NCI-H510A (cell line): ENCODE data around the gene ACR.

ENCODE experiments used
- DNase-seq: peaks from one replicate; lab custom pipeline; 2025; lab: John Stamatoyannopoulos, UW

Gene ACR

GRCh38 chr22:50702821-50703725, 34.9 kb upstream of the ACR start:
- no peak for DNase-seq

DNA sequence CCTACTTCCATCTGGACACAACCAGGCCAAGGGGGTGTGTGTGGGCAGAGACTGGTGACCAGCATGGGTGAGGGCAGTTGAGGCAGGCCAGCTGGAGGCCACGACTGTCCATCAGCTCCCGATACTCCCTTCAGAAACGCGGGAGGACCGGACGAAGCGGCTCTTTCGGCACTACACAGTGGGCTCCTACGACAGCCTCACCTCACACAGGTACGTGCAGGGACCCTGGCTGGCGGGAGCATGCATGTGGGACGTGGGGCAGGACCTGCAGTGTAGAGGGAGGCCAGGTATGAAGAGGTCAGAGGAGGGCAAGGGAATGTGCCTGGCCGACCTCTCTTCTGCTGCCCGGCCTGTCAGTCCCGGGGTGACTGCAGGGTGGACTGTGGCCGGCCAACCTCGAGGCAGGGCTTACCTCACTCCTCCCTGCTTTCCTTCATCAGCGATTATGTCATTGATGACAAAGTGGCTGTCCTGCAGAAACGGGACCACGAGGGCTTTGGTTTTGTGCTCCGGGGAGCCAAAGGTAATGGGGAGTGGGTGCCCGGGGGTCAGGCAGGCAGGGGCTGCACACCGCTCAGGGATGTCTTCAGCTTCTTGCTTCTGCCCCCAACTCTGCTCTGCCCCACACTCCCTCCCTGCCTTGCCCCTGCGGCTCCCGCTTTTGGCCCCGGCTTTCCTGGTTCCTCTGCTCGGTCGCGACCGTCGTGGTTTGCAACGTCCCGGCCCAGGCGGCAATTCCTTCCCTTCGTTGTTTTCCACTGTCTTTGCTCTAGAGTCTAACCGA, 34.1 kb upstream of the ACR start:
- DNase-seq, result no peak

DNA sequence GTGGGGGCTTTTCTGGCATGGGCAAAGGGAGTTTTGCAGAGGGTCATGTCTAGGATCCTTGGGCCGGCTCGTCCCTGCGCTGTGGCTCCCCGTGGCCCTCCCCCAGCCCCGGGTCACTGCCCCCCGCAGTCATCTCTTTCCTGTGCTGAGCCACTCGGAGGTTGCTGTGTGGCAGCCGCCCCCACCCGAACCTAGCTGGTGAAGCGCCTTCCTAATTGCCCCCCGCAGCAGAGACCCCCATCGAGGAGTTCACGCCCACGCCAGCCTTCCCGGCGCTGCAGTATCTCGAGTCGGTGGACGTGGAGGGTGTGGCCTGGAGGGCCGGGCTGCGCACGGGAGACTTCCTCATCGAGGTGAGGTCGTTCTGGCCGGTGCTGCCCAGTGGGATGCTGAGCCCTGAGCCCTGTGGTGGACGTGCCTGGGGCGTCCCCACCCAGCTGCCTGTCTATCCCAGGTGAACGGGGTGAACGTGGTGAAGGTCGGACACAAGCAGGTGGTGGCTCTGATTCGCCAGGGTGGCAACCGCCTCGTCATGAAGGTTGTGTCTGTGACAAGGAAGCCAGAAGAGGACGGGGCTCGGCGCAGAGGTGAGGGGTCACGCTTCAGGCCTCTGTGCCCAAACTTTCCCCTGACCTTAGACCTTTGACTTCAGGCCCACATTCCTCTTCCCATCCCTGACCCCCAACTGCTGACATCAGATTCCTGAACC, 33.3 kb upstream of the ACR start:
- no peak for DNase-seq

DNA sequence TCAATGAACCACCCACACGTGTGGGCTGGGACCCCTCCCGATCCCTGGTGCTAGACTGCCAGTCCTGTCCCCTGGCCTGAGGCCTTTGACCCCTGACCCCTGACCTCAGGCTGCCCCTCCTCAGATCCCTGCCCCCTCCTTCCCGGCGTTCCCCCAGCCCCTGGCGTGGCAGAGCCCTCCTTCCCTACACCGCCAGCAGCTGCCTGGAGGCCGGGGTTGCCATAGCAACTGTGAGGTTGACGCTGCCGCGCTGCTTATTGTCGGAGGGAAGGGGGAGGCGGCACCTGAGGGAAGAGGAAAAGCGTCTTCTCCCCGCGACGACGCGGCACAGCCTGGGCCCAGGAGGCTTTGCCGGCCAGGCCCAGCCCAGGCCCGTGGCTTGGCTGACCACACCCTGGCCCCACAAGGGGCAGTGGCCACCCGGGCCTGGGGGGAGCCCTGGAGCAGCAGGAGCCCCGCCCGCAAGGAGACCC, 32.7 kb upstream of the ACR start:
- DNase-seq, result peak; percentile 87

DNA sequence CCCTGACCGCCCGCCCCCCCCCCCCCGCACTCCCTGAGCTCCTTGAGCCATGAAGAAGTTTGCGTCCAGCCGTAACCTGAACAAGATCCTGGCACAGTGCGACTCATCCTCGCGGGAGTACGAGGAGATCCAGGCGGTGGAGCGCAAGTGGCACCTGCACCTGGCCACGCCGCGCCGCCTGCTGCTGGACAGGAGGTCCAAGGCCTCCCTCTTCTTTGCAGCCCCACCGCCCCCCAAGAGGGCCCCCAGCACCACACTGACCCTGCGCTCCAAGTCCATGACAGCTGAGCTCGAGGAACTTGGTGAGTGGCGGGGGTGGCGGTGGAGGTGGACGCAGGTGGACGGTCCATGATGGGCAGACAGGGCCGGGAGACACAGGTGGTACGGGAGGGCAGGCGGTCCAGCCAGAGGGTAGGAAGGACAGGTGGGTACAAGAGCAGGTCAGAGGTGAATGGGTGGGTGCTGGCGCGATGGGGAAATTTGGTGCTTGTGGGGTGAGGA, 32.1 kb upstream of the ACR start:
- DNase-seq, result no peak

DNA sequence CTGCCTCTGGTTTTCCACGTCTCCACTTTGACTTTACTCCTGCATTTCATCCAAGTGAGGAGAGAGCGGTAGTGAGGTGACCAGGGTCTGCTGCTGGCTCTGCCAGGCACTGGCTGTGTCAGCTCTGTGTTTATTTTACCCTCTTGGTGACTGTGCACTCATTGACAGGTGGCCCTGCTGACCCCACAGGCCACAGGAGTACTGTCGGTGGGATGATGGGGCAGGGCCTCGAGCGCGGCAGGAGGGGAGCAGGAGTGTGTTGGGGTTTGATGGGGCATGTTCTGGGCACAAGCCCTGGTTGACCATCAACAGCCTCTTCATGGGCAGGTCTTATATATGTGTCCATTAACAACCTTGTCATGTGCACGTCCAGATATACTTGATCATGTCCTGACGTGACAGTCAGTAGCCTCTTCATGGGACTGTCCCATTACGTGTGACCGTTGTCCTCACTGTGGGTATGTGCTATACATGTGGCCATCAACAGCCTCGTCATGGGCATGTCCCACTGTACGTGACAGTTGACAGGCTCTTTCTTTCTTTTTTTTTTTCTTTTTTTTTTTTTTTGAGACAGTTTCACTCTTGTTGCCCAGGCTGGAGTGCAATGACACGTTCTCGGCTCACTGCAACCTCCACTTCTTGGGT, 31.4 kb upstream of the ACR start:
- no peak for DNase-seq

DNA sequence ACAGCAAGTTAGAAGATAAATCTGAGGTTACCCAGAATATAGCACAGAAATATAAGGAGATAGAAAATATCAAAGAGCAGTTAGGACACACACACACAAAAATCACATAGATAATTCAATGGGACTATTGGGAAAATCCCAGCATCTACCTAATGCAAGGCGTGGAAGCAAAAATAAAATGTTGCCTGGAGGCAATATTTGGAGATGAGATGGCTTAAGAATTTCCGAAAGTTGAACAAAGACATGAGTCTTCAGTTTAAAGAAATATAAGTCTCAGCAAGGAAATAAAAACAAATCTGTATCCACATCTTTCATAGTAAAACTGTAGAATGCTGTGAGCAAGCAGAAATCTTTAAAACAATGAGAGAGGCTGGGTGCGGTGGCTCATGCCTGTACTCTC, 29.5 kb upstream of the ACR start:
- DNase-seq, result no peak

GRCh38 chr22:50708996-50709395, 29.0 kb upstream of the ACR start:
- no peak for DNase-seq

DNA sequence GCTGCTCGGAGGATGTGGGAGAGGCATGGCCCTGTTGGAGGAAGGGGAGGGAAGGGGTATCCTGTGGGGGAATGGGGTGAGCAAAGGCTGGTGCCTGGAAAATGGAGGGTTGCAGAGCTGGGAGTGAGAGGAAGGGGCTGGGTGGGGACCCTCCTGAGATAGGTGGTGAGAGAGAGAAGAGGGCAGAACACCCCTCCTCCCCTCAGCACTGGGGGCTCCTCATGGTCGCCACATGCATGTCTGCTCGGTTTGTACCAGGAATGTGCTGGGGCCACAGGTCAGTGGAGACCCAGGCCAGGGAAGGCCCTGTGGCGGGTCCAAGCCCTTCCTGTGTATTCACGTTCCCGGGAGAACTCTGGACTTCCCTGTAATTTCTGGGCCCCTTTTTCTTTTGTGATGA, 27.8 kb upstream of the ACR start:
- DNase-seq, result no peak

GRCh38 chr22:50710886-50711285, 27.1 kb upstream of the ACR start:
- no peak for DNase-seq

DNA sequence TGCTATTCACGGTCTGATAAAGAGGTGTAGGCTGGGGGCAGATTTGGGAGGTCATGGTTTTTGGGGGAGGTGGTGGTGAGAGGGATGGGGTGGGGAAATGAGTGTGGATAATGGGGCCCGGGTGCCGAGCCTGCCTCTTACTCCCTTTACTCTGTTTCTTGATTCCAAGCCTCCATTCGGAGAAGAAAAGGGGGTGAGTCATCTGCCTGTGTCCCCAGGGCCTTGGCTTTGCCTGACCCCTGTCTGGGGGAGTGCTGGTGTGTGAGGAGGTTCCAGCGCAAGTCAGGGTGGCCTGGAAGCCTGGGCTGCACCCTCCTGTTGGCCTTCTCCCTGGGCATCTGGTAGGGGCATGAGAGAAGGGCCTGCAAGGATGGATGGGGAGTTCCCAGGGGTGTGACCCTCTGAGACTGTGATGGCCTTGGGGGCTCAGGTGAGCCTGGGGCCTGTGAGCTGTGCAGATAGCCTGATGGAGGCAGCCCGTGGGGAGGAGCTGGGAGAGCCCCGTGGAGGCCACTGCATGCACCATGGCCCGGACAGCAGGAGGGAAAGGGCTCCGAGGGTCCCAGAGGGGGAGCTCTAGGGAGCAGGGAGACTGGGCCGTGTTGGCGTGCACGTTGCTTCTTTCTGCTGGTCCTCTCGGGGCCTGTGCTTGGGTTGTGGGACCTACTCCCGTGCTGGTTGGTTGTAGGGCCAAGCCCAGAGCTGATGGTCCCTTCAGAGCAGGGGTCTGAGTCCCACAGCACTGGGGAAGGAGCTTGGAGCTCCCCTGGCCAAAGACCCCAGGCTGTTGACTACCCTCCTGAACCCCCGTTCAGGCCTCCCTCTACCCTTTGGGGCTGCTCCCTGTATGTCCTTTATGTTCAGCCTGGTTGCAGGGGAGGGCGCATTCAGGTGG, 26.3 kb upstream of the ACR start:
- no peak for DNase-seq

- no peak for DNase-seq
These were observed 25.5 kb upstream of the ACR start for GRCh38 chr22:50712341-50713007.

DNA sequence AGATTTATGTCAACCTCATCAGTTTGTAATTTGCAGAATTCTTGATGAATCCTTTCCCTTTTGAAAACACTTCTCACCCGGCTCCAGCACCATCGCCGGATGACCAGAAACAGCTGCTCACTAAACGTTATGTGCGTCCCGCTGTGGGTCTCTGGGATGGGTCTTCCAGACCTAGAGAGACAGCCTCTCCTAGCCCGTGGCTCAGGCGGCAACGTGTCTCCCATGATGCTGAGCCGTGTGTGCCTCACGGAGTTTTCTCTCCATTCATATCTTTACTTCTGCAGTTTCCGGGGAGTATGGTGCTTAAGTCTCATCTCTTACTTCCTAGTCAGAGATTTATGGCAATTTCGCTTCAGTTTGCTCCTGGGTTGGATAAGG, 25.0 kb upstream of the ACR start:
- no peak for DNase-seq

- no peak for DNase-seq
These were observed 24.4 kb upstream of the ACR start for GRCh38 chr22:50713571-50714056.

GRCh38 chr22:50714150-50714549, 23.9 kb upstream of the ACR start:
- no peak for DNase-seq

GRCh38 chr22:50714631-50715179, 23.3 kb upstream of the ACR start:
- DNase-seq, result no peak

- DNase-seq, result no peak
These were observed 22.8 kb upstream of the ACR start for GRCh38 chr22:50715250-50715649.

GRCh38 chr22:50715776-50716175, 22.2 kb upstream of the ACR start:
- no peak for DNase-seq

DNA sequence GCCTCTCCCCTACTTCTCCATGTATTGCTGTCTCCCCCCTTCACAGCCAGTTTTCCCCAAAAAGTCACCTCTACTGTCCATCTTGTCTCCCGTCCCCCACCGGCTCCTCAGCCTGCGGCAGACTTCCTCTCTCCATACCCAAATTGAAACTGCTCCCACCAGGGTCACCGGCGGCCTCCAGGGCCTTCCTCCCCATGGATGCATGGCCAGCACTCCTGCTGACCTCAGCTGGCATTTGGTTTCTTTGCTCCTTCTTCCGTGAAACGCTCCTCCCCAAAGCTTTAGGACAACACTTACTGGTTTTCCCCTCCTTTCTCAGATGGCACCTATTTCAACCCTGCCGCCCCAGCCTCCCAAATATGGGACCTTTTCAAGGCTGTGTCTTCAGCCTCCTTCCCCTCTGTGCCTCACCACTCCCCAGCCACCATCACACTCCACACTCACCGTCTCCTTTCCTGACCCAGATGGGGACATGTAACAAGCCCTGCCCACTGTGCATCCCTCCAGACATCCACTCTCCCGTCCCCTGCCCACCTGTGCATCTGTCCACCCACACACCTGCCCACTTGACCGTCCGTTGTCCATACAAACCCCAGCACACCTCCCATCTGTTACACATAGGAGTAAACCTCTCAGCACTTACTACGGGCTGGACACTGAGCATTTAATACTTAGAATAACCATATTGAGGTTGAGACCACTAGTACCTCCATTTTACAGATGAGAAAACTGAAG, 21.5 kb upstream of the ACR start:
- no peak for DNase-seq
